Chondrocyte (in vitro differentiated cells): ENCODE data around the gene STPG4. TPM values are rescaled to one million over a fixed set of nuclear protein-coding genes. Genes with fewer than 3 reads are reported as not detected.

Experiments used
- DNase-seq: peaks from one replicate; pipeline ENCODE4 v3.0.0; 2021; ENCODE audit warnings: mixed read lengths, low spot score
- H3K27ac Mint-ChIP-seq: one replicate; pipeline ENCODE4 v1.8.0; 2021; ENCODE audit warnings: mild to moderate bottlenecking, moderate library complexity, mixed read lengths; ENCODE audit not compliant: unreplicated experiment
- H3K27me3 Mint-ChIP-seq: 2 replicates; pipeline ENCODE4 v1.8.0; 2021; ENCODE audit warnings: low read depth, mixed read lengths
- H3K36me3 Mint-ChIP-seq: 2 replicates; pipeline ENCODE4 v1.8.0; 2021; ENCODE audit warnings: low read depth, mixed read lengths
- H3K4me1 Mint-ChIP-seq: 2 replicates; pipeline ENCODE4 v1.8.0; 2021; ENCODE audit warnings: low read depth, mild to moderate bottlenecking, mixed read lengths
- H3K4me3 Mint-ChIP-seq: one replicate; pipeline ENCODE4 v1.8.0; 2021; ENCODE audit warnings: mild to moderate bottlenecking, moderate library complexity, mixed read lengths; ENCODE audit not compliant: unreplicated experiment
- H3K9me3 Mint-ChIP-seq: 2 replicates; pipeline ENCODE4 v1.8.0; 2021; ENCODE audit warnings: low read depth, mixed read lengths
- total RNA-seq: library from RNA; stranded (reverse); gene quantifications from 3 replicates; pipeline ENCODE4 v1.2.1, GENCODE V29; 2021
- TF ChIP-seq, protein P1 (sequence below): fragments of 200-600 bp; sonication (generic); IDR thresholded peaks from 2 replicates; pipeline ENCODE4 v1.5.0; 2021; ENCODE audit warnings: antibody characterized with exemption, mild to moderate bottlenecking, moderate library complexity

The STPG4 gene
- total RNA-seq, 1 donor from 2014 or later: 0.25 TPM

GRCh38 chr2:47069628-47070154 is 85.4 kb downstream of the STPG4 start:
- TF ChIP-seq, protein P1, sequence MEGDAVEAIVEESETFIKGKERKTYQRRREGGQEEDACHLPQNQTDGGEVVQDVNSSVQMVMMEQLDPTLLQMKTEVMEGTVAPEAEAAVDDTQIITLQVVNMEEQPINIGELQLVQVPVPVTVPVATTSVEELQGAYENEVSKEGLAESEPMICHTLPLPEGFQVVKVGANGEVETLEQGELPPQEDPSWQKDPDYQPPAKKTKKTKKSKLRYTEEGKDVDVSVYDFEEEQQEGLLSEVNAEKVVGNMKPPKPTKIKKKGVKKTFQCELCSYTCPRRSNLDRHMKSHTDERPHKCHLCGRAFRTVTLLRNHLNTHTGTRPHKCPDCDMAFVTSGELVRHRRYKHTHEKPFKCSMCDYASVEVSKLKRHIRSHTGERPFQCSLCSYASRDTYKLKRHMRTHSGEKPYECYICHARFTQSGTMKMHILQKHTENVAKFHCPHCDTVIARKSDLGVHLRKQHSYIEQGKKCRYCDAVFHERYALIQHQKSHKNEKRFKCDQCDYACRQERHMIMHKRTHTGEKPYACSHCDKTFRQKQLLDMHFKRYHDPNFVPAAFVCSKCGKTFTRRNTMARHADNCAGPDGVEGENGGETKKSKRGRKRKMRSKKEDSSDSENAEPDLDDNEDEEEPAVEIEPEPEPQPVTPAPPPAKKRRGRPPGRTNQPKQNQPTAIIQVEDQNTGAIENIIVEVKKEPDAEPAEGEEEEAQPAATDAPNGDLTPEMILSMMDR: no peak
- Mint-ChIP-seq H3K27ac (peak overlapping the region; percentile 95), H3K36me3 (peaks cover 6% of the 10 kb centered on the region), H3K9me3 (no peaks in the 10 kb centered on the region), H3K4me3 (no peak overlapping the region), H3K27me3 (no peaks in the 10 kb centered on the region), H3K4me1 (peaks cover 81% of the 10 kb centered on the region)
- DNase-seq: peak; percentile 76

GRCh38 chr2:47068981-47069627 is 86.0 kb downstream of the STPG4 start:
- Mint-ChIP-seq H3K27ac (peak overlapping the region; percentile 77), H3K4me1 (peaks cover 80% of the 10 kb centered on the region), H3K4me3 (no peak overlapping the region), H3K9me3 (no peaks in the 10 kb centered on the region), H3K27me3 (no peaks in the 10 kb centered on the region), H3K36me3 (peaks cover 6% of the 10 kb centered on the region)
- TF ChIP-seq, protein P1: no peak
- DNase-seq: peak; percentile 64

DNA sequence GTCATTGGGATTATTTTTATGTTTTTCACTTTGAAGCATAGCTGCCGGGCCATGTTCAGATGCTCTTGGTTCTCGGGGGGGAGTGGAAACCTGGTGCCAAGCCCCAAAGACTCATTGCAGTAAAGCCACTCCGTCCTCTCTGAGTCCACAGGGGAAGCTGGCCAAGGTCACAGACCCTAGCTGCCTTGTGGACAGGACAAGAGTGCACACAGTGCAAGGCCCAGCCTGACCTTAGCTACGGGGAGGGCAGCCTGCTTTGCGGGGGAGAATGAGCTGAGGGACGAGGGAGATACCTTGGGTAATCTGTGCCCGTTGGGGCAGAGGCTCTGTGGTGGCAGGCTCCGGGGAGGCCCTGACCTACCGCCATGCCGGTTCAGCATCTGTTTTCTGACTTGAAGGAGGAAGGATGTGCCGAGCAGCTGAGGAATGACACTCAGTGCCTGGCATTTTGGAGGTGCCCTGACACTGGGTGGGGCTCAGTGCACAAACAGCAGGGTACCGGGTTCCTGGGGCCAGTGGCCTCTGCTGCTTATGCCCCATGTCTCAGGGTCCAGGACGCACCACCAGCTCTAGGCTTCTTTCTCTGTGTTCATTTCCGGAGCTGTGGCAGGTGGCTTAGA is 87.2 kb downstream of the STPG4 start:
- peak; percentile 85 for DNase-seq
- Mint-ChIP-seq H3K27ac (peak overlapping the region; percentile 74), H3K4me1 (peaks cover 87% of the 10 kb centered on the region), H3K36me3 (peaks cover 2% of the 10 kb centered on the region), H3K4me3 (no peak overlapping the region), H3K9me3 (no peaks in the 10 kb centered on the region), H3K27me3 (no peaks in the 10 kb centered on the region)
- TF ChIP-seq, protein P1: no peak

GRCh38 chr2:47065771-47066380 is 89.2 kb downstream of the STPG4 start:
- no peaks in the 10 kb centered on the region for H3K27me3 Mint-ChIP-seq
- H3K36me3 Mint-ChIP-seq: peaks cover 1% of the 10 kb centered on the region

DNA sequence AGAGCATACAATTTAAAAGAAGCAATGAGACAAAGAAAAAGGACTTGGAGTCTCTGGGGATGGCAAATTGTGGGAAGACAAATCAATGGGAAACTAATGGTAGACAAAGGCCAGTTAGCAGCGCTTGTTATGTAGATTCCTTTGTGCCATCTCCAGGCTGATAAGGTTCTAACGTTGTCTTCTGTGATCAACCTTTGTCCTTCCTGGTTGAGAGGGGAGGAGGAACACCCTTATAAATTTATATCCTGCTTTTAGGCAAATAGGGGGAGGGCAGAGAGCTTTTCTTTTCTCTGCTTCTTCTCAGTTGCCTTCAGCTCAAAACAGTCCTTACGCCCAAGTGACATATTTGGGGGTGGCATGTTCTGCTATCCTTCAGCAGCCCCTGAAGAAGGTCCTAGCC is 89.8 kb downstream of the STPG4 start:
- Mint-ChIP-seq H3K36me3 (peaks cover 1% of the 10 kb centered on the region), H3K9me3 (no peaks in the 10 kb centered on the region), H3K27me3 (no peaks in the 10 kb centered on the region), H3K27ac (no peak overlapping the region), H3K4me3 (no peak overlapping the region), H3K4me1 (peaks cover 71% of the 10 kb centered on the region)
- TF ChIP-seq, protein P1: no peak
- DNase-seq: no peak

More at GRCh38 chr2:47065771-47066380, 89.2 kb downstream of the STPG4 start:
- H3K4me1 Mint-ChIP-seq: peaks cover 76% of the 10 kb centered on the region
- no peaks in the 10 kb centered on the region for H3K9me3 Mint-ChIP-seq
- no peak for DNase-seq
- TF ChIP-seq, protein P1: no peak
- H3K4me3 Mint-ChIP-seq: no peak overlapping the region
- peak overlapping the region; percentile 80 for H3K27ac Mint-ChIP-seq
